ENCODE data around the gene INTS11. TPM values are rescaled to one million over a fixed set of nuclear protein-coding genes. Genes with fewer than 3 reads are reported as not detected.

The INTS11 gene
- total RNA-seq, 1 donor from 2014 or later = 106 TPM

GRCh38 chr1:1287288-1288110, 37.0 kb downstream of the INTS11 start:
- TF ChIP-seq CTCF (IDR thresholded peaks at IDR 0.05) = no peak
- Mint-ChIP-seq H3K9me3 (ENCODE audit: unreplicated experiment) (no peaks in the 10 kb centered on the region), H3K36me3 (ENCODE audit: unreplicated experiment) (no peaks in the 10 kb centered on the region), H3K4me3 (ENCODE audit: unreplicated experiment) (no peak overlapping the region), H3K27me3 (ENCODE audit: unreplicated experiment) (no peaks in the 10 kb centered on the region), H3K27ac (ENCODE audit: unreplicated experiment) (no peak overlapping the region), H3K4me1 (ENCODE audit: unreplicated experiment) (peaks cover 4% of the 10 kb centered on the region)
- no peak for DNase-seq (ENCODE audit: extremely low spot score, unreplicated experiment)

- no peak for TF ChIP-seq CTCF (IDR thresholded peaks at IDR 0.05)
- H3K27ac Mint-ChIP-seq (ENCODE audit: unreplicated experiment) = no peak overlapping the region
- no peaks in the 10 kb centered on the region for H3K27me3 Mint-ChIP-seq (ENCODE audit: unreplicated experiment)
These were observed 37.9 kb downstream of the INTS11 start for GRCh38 chr1:1286313-1287261.

GRCh38 chr1:1285611-1286311, 38.7 kb downstream of the INTS11 start:
- Mint-ChIP-seq H3K9me3 (ENCODE audit: unreplicated experiment) (no peaks in the 10 kb centered on the region), H3K4me1 (ENCODE audit: unreplicated experiment) (peaks cover 2% of the 10 kb centered on the region), H3K27ac (ENCODE audit: unreplicated experiment) (no peak overlapping the region), H3K36me3 (ENCODE audit: unreplicated experiment) (no peaks in the 10 kb centered on the region), H3K4me3 (ENCODE audit: unreplicated experiment) (no peak overlapping the region), H3K27me3 (ENCODE audit: unreplicated experiment) (no peaks in the 10 kb centered on the region)
- no peak for TF ChIP-seq CTCF (IDR thresholded peaks at IDR 0.05)
- DNase-seq (ENCODE audit: extremely low spot score, unreplicated experiment) = no peak

More at GRCh38 chr1:1286313-1287261, 37.9 kb downstream of the INTS11 start:
- Mint-ChIP-seq H3K36me3 (ENCODE audit: unreplicated experiment) (no peaks in the 10 kb centered on the region), H3K4me1 (ENCODE audit: unreplicated experiment) (peaks cover 2% of the 10 kb centered on the region), H3K4me3 (ENCODE audit: unreplicated experiment) (no peak overlapping the region), H3K9me3 (ENCODE audit: unreplicated experiment) (no peaks in the 10 kb centered on the region)
- DNase-seq (ENCODE audit: extremely low spot score, unreplicated experiment) = no peak

GRCh38 chr1:1285102-1285571, 39.3 kb downstream of the INTS11 start:
- DNase-seq (ENCODE audit: extremely low spot score, unreplicated experiment) = no peak
- Mint-ChIP-seq H3K27ac (ENCODE audit: unreplicated experiment) (no peak overlapping the region), H3K9me3 (ENCODE audit: unreplicated experiment) (no peaks in the 10 kb centered on the region)

More at GRCh38 chr1:1285102-1285571, 39.3 kb downstream of the INTS11 start:
- Mint-ChIP-seq H3K27me3 (ENCODE audit: unreplicated experiment) (no peaks in the 10 kb centered on the region), H3K4me3 (ENCODE audit: unreplicated experiment) (no peak overlapping the region), H3K4me1 (ENCODE audit: unreplicated experiment) (no peaks in the 10 kb centered on the region), H3K36me3 (ENCODE audit: unreplicated experiment) (no peaks in the 10 kb centered on the region)
- TF ChIP-seq CTCF (IDR thresholded peaks at IDR 0.05) = no peak
